GM12874 (cell line): ENCODE results near the gene RASAL1.
A peak's percentile ranks its signal among the peaks of the same experiment; 100 is the strongest.

Experiments
- CTCF ChIP-seq: IDR thresholded peaks from 2 replicates; pipeline ENCODE4 v1.5.1; 2011; ENCODE audit warnings: low read depth, mild to moderate bottlenecking, control low read depth, low read length, moderate library complexity; ENCODE audit not compliant: insufficient read depth

The RASAL1 gene

GRCh38 chr12:113174461-113175384, 39.2 kb upstream of the RASAL1 start:
- TF ChIP-seq CTCF, result peak; percentile 98

- TF ChIP-seq CTCF, result no peak
Measured at GRCh38 chr12:113173081-113173698, 37.6 kb upstream of the RASAL1 start.

GRCh38 chr12:113172185-113172584, 36.6 kb upstream of the RASAL1 start:
- no peak for TF ChIP-seq CTCF

GRCh38 chr12:113171543-113171942, 36.0 kb upstream of the RASAL1 start:
- TF ChIP-seq CTCF, result no peak

- no peak for TF ChIP-seq CTCF
Measured at GRCh38 chr12:113170926-113171325, 35.4 kb upstream of the RASAL1 start.

GRCh38 chr12:113170457-113170856, 34.9 kb upstream of the RASAL1 start:
- no peak for TF ChIP-seq CTCF

- no peak for TF ChIP-seq CTCF
Measured at GRCh38 chr12:113169697-113170096, 34.1 kb upstream of the RASAL1 start.
